NB4 (cell line): Measurements from ENCODE around the gene FXR2.
A peak's percentile ranks its signal among the peaks of the same experiment; 100 is the strongest.

Experiments used
- POLR2A ChIP-seq: IDR thresholded peaks from 2 replicates; pipeline ENCODE4 v1.6.1; 2011; ENCODE audit warnings: mild to moderate bottlenecking; ENCODE audit not compliant: insufficient read length; ENCODE audit errors: extremely low read depth
- TF ChIP-seq, protein P1 (sequence below): IDR thresholded peaks from one replicate; pipeline ENCODE4 v1.5.1; 2012; ENCODE audit warnings: low read depth, low read length

DNA sequence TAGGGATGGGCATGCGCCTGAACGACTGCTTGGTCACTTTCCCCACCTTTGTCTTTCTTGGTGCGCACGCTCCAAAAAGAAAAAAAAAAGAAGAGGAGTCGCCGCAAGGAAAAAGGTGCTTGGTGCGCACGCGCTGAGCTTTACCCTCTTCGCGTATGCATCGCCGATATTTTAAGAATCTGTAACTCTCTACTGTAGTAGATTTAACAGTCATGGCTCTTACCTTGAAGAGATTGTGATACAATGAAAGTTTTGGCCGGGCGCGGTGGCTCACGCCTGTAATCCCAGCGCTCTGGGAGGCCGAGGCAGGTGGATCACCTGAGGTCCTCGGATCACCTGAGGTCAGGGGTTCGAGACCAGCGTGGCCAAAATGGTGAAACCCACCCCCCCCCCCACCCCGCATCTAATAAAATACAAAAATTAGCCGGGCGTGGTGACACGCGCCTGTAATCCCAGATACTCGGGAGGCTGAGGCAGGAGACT, 609 bp upstream of the FXR2 start:
- TF ChIP-seq, protein P1, sequence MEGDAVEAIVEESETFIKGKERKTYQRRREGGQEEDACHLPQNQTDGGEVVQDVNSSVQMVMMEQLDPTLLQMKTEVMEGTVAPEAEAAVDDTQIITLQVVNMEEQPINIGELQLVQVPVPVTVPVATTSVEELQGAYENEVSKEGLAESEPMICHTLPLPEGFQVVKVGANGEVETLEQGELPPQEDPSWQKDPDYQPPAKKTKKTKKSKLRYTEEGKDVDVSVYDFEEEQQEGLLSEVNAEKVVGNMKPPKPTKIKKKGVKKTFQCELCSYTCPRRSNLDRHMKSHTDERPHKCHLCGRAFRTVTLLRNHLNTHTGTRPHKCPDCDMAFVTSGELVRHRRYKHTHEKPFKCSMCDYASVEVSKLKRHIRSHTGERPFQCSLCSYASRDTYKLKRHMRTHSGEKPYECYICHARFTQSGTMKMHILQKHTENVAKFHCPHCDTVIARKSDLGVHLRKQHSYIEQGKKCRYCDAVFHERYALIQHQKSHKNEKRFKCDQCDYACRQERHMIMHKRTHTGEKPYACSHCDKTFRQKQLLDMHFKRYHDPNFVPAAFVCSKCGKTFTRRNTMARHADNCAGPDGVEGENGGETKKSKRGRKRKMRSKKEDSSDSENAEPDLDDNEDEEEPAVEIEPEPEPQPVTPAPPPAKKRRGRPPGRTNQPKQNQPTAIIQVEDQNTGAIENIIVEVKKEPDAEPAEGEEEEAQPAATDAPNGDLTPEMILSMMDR = no peak
- TF ChIP-seq POLR2A = peak; percentile 21
